ENCODE results near the gene POLR2B.
"Not testable (repeated sequence)": the region's sequence is repeated elsewhere in the genome, so short reads cannot be mapped to it uniquely, and the experiment has no call there.

The POLR2B gene

GRCh38 chr4:56986952-56987351, 8.3 kb downstream of the POLR2B start:
- no peak for DNase-seq (ENCODE audit: low read depth in 3 of 3)

- no peak for DNase-seq (ENCODE audit: low read depth in 3 of 3)
These were observed 11.6 kb downstream of the POLR2B start for GRCh38 chr4:56990109-56990905.

- no peak for DNase-seq (ENCODE audit: low read depth in 3 of 3)
These were observed 16.8 kb downstream of the POLR2B start for GRCh38 chr4:56995525-56995924.

GRCh38 chr4:56999751-57000150, 21.1 kb downstream of the POLR2B start:
- no peak for DNase-seq (ENCODE audit: low read depth in 3 of 3)

DNA sequence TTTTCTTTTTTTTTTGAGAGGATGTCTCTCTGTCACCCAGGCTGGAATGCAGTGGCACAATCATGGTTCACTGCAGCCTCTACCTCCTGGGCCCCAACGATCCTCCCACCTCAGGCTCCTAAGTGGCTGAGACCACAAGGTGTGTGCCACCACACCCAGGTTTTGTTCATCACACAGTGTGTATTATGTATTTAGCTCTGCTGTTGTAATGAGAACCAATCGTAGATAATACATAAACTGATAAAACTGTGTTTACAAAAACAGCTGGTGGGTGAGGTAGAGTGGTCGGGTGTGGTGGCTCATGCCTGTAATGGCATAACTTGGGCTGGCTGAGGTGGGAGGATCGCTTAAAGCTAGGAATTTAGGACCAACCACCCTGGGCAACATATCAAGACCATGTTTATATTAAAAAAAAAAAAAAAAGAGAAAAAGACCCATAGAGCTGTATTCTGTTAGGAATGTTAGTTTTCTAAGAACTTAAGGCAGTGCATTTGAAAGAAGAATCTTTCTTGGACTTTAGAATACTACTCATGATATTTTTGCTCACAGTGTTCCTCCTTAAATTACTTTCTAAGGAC, 34.9 kb downstream of the POLR2B start:
- DNase-seq (ENCODE audit: low read depth in 3 of 3), result no peak

GRCh38 chr4:57018980-57019379, 40.3 kb downstream of the POLR2B start:
- no peak for DNase-seq (ENCODE audit: low read depth in 3 of 3)

GRCh38 chr4:57020467-57021101, 41.9 kb downstream of the POLR2B start:
- DNase-seq (ENCODE audit: low read depth in 3 of 3), result no peak

DNA sequence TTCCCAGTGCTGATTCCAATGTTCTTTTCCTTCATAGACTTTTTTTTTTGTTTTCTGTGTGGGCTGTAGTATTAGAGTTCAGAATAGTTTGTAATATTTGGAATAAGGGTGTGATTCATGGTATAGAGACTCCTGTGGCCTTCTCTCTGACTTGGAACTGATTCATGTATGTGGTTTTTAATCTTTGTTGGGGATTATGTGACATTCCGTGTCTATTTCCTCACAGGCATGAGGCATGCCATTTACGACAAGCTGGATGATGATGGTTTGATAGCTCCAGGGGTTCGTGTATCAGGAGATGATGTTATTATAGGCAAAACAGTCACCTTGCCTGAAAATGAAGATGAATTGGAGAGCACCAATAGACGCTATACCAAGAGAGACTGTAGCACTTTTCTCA, 44.4 kb downstream of the POLR2B start:
- DNase-seq (ENCODE audit: low read depth in 3 of 3), result no peak

GRCh38 chr4:57034520-57034919, 55.8 kb downstream of the POLR2B start:
- DNase-seq (ENCODE audit: low read depth in 3 of 3), result no peak

DNA sequence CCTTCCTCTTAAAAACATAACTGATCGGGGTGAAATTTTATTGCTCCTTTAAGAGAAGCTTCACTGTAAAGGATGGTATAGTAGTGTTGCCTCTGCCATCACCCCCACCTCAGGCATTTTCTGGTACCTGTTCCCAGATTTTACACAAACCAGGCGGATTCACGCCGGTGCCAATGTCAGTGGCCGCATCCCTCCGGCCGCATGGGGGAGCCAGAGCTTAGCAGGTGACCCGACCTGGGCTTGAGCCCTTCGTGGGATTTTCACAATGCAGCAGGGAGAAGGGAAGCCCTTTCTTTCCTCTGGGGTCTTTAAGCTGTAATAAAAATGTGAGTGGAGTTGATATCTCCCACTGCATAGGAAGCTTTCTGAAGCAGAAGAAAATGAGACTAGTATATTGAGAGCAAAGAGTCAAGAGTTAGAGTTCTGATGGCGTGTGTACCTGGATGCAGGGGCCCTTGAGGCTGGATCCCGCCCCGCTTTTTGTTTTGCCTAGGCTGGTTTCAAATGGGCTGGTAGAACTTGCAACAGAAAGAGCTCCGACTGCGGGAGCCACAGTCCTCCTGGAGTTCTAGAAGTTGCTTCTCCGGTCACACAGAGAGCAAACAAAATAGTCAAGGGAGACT, 59.4 kb downstream of the POLR2B start:
- DNase-seq (ENCODE audit: low read depth in 3 of 3), result no peak

- DNase-seq (ENCODE audit: low read depth in 3 of 3), result no peak
These were observed 60.6 kb downstream of the POLR2B start for GRCh38 chr4:57039345-57039744.

DNA sequence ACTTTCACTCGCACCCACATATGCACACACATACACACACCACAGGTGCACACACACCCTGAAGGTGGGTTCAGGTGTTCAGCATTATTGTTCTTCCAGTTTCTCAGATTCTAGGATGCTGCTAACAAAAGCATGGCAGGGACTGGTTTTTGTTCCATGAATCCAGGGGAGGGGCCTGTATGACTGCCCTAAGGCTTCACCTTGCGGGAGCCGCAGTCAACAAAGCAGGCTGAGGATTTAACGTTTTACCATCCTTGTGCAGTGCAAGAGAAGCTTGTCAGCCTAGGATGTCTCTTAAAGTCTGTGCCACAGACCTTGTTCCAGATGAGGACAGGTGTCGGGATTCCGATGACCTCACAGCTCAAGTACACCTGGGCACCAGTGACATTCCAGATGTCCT, 61.8 kb downstream of the POLR2B start:
- no peak for DNase-seq (ENCODE audit: low read depth in 3 of 3)

DNA sequence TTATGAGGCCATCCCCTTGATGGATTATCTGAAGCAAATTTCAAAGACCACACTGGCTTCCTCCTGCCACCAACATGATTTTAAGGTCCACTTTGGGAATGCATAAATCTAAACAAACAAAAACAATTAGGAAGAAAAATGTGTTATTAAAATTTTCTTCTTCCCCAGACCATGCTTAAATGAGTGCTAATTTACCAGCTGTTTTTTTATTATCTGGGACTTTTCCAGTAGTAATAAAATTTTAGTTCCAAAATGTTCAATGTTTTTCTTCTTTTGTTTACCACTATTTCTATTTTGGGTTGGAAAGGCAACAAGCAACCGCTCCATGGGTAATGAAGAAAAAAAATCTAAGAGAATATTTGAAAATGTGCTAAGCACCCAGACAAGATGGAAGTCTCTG, 62.3 kb downstream of the POLR2B start:
- DNase-seq (ENCODE audit: low read depth in 3 of 3), result no peak

DNA sequence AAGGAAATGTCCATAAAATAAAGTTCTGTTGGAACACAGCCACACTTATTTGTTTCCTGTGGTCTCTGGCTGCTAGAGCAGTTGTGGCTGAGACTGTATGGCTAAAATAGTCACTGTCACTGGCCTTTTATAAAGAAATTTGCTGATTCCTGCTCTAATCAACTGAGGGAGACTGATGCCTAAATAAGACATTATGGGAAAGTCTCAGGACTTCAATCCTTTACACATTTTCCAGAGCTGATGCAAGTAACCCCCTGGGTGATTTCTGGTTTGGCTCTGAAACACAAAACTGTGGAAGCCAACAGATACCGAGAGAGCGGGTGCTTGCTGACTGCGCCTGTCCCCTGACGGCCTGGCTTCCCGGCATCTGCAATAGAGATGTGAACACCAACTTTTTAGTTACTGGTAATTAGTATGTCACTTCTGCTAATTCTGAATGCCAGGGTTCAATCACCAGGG, 64.0 kb downstream of the POLR2B start:
- no peak for DNase-seq (ENCODE audit: low read depth in 3 of 3)

DNA sequence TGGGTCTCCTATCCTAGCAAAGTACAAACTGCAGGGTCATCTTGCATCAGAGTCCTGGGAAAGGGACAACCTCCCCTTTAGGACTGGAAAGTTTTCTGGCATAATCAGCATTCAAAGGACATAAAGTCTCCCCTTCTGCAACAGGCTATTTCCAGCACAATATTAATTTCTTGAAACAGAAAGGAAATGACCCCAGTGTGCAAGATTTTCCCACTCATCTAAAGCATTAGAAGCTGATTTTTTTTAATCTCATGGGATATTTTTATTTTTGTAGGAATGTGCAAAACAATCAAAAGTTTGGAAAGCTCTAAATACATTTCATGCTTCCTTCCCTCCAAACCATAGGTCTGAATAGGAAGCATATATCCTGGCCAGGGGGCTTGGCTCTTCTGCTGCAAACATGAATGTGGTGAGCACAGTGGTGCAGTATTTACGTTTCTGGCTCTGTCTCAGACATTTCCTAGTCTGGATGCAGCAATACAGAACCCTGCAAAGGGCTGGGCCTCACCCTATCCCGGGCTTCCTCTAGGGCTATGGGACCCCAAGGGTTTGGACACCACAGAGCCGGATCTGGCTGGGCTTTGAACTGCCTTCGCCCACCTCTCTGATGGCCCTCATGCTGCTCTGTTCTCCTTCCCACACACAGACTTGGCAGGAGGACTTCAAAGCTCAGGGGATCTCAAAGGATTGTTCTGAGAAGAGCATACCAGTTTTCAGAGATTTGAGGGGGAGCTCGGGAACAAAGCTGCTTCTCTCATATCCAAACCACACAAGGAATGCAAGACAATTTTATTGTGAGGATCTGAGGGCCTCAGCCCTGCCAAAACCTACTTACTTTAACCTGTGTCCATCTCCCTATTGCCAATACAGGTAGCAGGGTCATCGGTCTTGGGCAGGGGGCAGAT, 64.9 kb downstream of the POLR2B start:
- DNase-seq (ENCODE audit: low read depth in 3 of 3), result no peak

GRCh38 chr4:57044279-57044678, 65.6 kb downstream of the POLR2B start:
- no peak for DNase-seq (ENCODE audit: low read depth in 3 of 3)

GRCh38 chr4:57044996-57045395, 66.3 kb downstream of the POLR2B start:
- no peak for DNase-seq (ENCODE audit: low read depth in 3 of 3)

DNA sequence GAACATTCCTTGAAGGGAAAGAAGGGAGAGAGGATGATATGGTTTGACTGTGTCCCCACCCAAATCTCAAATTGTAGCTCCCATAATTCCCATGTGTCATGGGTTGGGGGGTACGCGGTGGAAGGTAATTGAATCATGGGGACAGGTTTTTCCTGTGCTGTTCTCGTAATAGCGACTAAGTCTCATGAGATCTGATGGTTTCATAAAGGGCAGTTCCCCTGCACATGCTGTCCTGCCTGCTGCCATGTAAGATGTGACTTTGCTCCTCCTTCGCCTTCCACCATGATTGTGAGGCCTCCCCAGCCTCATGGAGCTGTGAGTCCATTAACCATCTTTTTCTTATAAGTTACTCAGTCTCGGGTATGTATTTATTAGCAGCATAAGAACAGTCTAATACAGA, 68.3 kb downstream of the POLR2B start:
- DNase-seq (ENCODE audit: low read depth in 3 of 3), result not testable (repeated sequence)

DNA sequence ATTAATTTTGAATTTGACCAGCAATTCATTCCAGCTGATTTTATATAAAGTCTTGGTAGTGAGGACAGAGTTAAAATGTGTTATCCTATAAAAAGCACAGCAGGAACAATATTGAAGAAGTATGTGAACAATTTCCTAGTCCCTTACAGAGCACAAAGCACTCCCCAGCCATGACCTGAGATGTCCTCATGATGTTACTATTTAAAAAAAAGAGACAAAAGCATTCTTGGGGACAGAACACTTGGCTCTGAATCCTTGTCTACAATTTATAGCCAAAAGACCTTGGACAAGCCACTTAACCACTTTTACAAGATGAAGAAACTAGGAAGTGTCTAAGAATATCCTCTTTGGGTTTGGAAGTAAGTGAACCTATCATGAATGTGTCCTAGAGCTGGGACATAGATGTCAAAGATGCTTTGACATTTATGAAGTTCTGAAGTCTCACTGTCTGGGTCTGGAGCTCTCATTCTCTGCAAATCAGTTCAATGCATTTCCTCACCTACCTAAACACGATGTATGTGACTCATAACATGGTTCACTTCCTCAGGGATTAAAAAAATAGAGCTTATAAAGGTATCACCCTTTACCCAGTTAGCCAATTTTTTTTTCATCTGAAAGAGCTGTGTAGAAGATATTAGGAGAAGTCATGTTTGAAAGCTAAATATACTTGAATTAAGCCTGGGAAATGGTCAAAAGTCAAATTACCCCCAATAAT, 70.1 kb downstream of the POLR2B start:
- no peak for DNase-seq (ENCODE audit: low read depth in 3 of 3)

- DNase-seq (ENCODE audit: low read depth in 3 of 3), result no peak
These were observed 72.4 kb downstream of the POLR2B start for GRCh38 chr4:57051095-57051494.

DNA sequence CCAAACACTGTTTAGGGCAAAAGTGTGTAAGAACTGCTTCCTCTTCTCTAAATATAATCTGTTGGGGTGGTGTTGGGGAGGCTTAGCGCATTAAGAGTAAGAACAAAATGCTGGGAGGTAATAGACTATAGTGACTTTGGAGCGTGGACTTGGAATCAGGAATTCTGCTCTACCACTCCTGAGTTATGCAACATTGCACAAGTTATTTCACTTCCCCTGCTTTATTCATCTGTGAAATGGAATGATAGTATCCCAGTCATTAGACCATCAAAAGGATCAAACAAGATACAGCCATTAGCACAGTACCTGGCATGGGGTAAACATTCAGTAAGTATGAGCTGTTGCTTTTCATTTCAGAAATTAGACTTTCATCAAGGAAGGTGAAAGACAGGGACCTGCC, 72.8 kb downstream of the POLR2B start:
- no peak for DNase-seq (ENCODE audit: low read depth in 3 of 3)

All from stimulated activated CD4-positive, alpha-beta T cell treated with anti-CD3 and anti-CD28 coated beads, TNF-alpha, amount 100 ng/mL, for 4 hours (primary cell).